Brain pericyte (primary cell): ENCODE results near the gene GNAZ.

ENCODE experiments used
- DNase-seq: peaks from one replicate; pipeline ENCODE4 v3.0.0-alpha.2; 2012; ENCODE audit warnings: low read depth, low spot score

Gene GNAZ

DNA sequence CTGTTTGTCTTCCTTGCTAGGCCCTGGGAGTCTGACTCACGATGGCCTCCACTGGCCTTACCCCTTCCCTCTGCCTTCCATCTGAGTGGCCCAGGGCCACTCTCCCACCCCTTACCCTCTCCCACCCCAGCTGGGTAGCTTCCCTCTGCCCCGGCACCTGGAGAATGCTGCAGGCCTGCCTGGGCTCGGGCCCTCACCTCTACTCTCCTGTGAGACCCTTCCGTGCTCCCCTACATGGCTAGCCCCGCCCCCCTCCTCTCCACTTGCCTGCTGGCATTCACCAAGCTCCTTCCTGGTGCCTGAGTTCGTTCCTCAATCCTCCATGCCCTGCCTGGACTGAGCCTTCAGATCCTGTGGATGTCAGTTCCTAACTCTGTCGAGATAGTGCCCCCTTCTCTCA, 83.7 kb downstream of the GNAZ start:
- DNase-seq = no peak

GRCh38 chr22:23154461-23154860, 84.1 kb downstream of the GNAZ start:
- DNase-seq = no peak

DNA sequence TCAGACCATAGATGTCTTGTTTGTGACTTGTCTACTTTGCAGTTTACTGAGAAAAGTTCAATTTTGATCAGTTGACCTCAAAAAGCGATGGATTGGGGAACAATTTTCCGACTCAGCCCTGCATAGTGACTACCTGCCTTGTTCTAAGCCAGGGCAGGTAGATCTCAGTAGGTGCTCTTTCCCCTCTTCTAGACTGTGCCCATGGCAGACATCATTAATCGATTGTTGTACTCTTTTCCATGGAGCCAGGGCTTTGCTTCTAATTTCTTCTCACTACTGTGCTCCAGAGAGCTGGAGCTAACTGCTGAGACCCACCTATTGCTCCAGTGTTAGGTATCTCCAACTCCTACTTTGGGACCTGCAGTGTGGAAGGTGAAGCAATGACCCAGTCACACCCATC, 84.8 kb downstream of the GNAZ start:
- DNase-seq = no peak

DNA sequence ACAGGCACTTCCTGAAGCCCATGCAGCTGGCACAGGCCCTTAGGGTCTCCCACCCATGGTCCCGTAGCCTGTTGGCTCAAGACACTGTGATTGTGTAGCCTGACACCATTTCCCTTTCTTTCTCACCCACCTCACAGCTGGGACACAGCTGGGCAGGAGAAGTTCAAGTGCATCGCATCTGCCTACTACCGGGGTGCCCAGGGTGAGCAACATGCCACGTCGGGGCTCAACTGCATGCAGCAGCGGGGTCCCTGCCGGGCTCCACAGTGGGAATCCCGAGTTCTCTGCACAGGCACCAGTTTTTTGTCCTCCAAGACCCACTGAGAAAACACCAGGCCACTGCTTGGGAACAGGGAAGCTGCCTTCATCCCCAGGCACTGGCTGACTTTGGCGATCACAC, 85.5 kb downstream of the GNAZ start:
- no peak for DNase-seq

DNA sequence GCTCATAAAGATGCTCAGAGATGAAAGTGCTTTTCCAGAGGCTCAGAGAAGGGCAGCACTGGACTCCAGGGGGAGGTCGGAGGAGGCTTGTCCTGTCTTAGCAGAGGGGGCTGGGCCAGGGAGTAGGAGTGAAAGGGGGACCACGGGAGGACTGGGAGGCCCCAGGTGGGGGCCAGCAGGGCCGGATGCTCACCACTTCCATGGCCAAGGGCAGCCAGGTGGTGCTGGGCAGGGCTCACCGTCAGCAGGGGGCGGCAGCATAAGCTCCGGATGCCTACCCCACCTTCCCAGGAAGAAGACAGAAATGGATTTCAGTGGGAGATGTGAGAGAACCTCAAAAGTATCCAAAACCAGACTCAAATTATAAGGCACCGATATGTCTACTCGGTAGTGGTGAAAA, 86.0 kb downstream of the GNAZ start:
- no peak for DNase-seq

DNA sequence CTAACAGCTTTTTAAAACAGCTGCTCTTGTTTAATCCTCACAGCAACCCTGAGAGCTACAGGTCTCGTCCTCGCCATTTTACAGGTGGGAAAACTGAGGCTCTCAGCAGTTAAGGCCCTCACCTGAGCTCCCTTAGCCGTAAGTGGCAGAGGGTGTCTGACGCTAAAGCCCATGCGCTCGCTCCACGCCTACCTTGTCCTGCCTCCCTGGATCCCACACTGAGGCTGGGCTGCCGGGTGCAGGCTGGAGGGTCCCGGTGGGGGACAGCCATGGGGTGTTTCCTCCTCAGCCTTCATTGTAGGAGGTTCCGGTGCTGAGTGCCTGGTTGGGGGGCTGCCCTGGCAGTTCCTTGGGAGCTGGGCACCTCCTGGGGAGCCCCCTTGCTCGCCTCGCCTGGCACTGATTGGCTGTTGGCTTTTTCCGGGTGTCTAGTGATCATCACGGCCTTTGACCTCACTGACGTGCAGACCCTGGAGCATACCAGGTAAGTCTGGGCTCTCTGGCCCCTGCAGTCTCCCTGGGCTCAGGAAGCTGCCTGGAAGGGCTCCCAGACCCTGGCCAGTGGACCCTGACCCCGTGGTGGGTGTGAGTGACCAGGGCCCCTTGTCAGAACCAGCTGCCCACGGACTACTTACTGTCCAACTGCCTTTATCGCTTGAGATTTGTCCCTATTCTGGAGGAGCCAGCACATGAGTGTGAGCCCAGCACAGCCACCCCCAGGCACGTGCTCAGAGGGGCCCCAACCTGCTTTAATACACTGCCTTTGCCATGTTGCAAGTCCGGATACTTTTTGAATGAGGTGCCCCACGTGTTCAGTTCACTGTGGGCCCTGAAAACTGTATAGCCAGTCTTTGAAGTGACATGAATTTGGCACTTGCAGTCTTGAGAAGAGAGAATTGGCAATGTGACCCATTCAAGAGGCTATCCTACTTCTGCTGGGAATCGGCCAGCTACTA, 87.5 kb downstream of the GNAZ start:
- no peak for DNase-seq

- no peak for DNase-seq
Observed at GRCh38 chr22:23158516-23159290, 88.4 kb downstream of the GNAZ start.

DNA sequence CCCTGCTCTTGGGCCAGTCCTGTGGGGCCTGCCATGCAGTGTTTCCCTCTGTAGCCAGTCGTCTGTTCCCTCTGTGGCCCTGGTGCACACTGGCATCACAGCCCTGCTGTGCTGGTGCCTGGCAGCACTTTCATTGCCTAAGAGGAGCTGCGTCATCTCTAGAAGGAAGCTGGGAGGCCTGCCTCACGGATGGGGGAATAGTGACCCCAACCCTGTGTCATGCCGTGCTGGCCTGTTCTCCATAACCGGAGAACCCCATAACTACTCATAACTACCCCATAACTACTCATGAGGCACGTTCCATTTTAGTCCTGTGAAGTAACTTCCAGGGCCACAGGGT, 88.9 kb downstream of the GNAZ start:
- no peak for DNase-seq

- no peak for DNase-seq
Observed at GRCh38 chr22:23161029-23161428, 90.7 kb downstream of the GNAZ start.

DNA sequence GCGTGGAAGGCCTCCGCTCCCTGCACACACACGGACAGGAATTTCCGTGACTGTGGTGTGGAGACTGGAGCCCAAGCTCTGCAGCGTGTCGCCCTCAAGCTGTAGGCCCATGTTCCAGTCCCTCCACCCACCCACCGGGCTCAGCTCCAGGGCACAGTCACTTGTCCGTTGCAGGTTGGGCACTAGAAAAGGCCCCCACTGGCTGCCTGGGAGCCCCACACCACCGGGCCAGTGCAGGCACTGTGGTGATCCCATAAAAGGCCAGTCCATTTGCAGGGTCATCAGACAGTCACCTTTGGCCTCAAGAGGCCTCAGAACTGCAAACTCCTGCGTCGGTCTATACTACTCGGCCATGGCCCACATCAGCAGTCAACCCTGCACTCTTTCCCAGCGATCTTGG, 91.3 kb downstream of the GNAZ start:
- no peak for DNase-seq

DNA sequence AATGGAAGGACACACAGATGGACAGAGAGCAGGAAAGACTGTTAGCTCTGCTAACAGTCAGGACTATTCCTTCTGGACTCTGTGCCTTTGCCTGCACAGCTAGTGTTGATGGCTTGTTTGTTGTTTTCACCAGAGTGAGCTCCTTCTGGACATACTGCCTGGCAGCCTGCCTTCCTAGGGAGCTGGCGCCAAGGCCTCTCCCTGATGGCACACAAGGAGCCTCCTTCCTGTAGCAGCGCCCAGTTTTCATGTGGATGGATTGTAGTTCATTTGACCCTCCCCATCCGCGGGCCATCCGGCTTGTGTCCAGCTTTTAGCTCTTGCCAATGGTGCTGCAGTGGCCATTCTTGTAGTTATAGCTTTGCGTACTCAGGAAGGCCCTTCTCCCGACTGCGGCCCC, 93.3 kb downstream of the GNAZ start:
- DNase-seq = no peak

DNA sequence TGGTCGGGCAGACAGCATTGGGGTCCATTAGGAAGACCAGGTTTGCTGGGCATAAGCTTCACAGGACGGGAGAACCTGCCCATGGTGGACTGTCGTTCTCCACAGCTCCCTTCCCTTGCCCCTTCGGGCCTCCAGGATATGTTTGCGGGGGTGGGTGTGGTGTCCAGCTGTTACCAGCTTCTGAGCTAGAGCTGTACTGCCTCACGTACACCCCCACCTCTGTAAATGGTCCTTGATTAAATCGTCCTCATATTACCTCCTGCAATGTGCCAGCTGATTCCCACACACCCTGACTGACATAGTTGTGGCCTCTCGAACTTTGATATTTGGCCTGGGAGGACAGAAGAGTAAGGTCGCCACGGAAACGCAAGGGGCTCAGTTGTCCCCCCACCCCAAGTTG, 93.8 kb downstream of the GNAZ start:
- DNase-seq = no peak

GRCh38 chr22:23166042-23166831, 95.9 kb downstream of the GNAZ start:
- no peak for DNase-seq

- no peak for DNase-seq
Observed at GRCh38 chr22:23166841-23167616, 96.7 kb downstream of the GNAZ start.

DNA sequence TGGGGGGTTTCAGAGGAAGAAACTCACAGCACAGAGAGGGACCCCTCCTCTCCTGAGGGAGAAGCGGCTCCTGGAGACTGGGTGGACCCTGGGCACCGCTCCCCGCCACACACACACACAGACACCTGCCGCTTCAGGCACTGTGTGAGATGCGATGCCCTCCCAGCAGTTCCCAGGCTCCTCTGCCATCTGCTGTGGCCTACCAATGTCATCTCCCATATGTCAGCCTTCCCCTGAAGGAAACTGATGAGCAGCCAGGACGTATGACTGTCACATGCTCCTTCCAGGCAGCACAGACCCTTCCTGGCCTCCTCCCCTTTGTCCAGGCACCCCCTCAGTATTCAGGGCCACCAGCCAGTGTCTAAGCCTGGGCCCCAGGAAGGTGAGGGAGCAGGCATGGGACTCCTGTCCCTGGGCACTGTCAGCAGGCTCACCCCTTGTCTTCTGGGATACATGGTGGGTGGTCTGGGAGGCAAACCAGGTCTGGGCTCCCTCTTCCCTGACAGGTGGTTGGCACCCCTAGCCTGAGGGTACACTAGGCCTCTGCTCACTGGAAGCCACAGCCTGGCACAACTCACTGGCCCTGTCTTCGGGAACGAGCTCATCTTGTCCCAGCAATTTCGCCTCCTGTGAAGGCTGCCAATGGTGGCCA, 98.2 kb downstream of the GNAZ start:
- DNase-seq = no peak

GRCh38 chr22:23169043-23169406, 98.7 kb downstream of the GNAZ start:
- DNase-seq = no peak
